ENCODE results near the gene HPS4. TPM values are rescaled to one million over a fixed set of nuclear protein-coding genes. Genes with fewer than 3 reads are reported as not detected.

HPS4 gene
- total RNA-seq, 2 experiments from 2014 or later = 32.0 to 35.3 TPM

GRCh38 chr22:26461188-26461810 is 22.3 kb downstream of the HPS4 start:
- ChIA-PET CTCF (interaction anchor here (0.6 to 2.1 kb wide), 8 partner anchors 10 to 145 kb away, joined by 3 to 8 read pairs (median 6); no protein-coding TSS in a partner anchor), POLR2A (no interaction called here)
- Mint-ChIP-seq H3K4me1 (no peaks in the 10 kb centered on the region), H3K9me3 (no peaks in the 10 kb centered on the region), H3K36me3 (ENCODE audit: low read depth) (peaks cover 22% of the 10 kb centered on the region), H3K27ac (no peak overlapping the region), H3K27me3 (no peaks in the 10 kb centered on the region), H3K4me3 (no peak overlapping the region)
- DNase-seq = peak; percentile 39

DNA sequence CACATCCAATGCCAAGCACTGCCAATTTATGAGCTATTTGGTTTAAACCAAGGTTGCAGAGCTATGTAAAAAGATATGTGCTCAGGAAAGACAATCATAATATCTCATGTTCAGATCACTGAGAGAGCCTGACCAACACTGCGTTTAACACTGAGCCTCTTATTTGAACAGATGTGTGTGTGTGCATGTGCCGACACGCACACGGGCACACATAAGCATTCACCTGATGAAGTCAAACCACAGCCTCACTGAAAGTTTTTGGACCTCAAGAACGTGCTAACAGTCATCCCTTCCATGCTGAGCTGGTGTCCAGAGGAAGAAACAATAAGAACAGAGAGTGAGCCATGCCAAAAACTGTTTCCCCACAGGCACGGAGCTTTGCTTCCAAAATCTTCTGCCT is 23.4 kb downstream of the HPS4 start:
- ChIA-PET CTCF (interaction anchor here (1.2 to 2.1 kb wide), 4 partner anchors 11 to 95 kb away, joined by 3 to 8 read pairs (median 5); no protein-coding TSS in a partner anchor), POLR2A (no interaction called here)
- H3K9me3 Mint-ChIP-seq = no peaks in the 10 kb centered on the region
- H3K27me3 Mint-ChIP-seq = no peaks in the 10 kb centered on the region
- H3K4me1 Mint-ChIP-seq = no peaks in the 10 kb centered on the region
- no peak for DNase-seq
- H3K4me3 Mint-ChIP-seq = no peak overlapping the region
- no peak overlapping the region for H3K27ac Mint-ChIP-seq
- H3K36me3 Mint-ChIP-seq (ENCODE audit: low read depth) = peaks cover 20% of the 10 kb centered on the region

- Mint-ChIP-seq H3K4me1 (no peaks in the 10 kb centered on the region), H3K27ac (no peak overlapping the region), H3K9me3 (no peaks in the 10 kb centered on the region), H3K27me3 (no peaks in the 10 kb centered on the region), H3K36me3 (ENCODE audit: low read depth) (peaks cover 13% of the 10 kb centered on the region), H3K4me3 (no peak overlapping the region)
- ChIA-PET CTCF (no interaction called here), POLR2A (no interaction called here)
- DNase-seq = no peak
Measured at GRCh38 chr22:26457661-26458272, 25.8 kb downstream of the HPS4 start.

DNA sequence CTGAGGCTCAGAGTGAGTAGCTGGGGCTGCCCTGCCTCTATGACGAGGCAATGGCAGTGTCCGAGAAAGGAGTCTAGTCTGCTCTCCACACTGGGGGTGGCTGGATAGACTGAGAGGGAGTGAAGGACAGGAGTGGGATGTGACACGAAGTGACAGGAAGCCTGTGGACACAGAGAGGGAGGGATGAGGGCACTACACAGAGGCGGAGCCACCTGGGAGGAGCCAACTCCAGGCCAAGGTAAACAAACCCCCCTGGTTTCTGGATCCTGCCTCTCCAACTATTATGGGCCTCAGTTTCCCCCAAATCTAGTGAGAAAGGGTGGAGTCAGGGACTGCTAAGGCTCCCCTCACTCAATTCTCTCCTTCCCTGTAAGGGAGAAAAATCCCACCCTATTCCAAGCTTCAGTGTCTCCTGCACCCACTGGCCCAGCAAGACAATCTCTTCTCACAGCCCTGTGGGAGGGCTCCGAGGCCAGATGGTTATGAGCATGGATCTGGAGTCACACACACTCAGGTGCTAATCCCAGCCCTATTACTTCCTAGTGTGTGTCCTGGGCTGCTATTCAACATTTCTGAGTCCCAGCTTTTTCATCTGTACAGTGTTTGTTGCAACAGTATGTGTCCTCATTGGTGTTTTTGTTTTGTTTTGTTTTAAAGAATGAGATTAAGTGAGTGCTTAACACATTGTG is 29.6 kb downstream of the HPS4 start:
- POLR2A ChIA-PET = no interaction called here
- CTCF ChIA-PET = no interaction called here
- Mint-ChIP-seq H3K27me3 (no peaks in the 10 kb centered on the region), H3K4me1 (no peaks in the 10 kb centered on the region), H3K36me3 (ENCODE audit: low read depth) (peaks cover 18% of the 10 kb centered on the region), H3K4me3 (no peak overlapping the region), H3K9me3 (no peaks in the 10 kb centered on the region), H3K27ac (no peak overlapping the region)
- no peak for DNase-seq

- Mint-ChIP-seq H3K4me1 (no peaks in the 10 kb centered on the region), H3K9me3 (no peaks in the 10 kb centered on the region), H3K36me3 (ENCODE audit: low read depth) (peaks cover 16% of the 10 kb centered on the region), H3K4me3 (no peak overlapping the region), H3K27me3 (no peaks in the 10 kb centered on the region), H3K27ac (no peak overlapping the region)
- ChIA-PET CTCF (interaction anchor here (1.0 kb wide), 1 partner anchor 9 kb away, joined by 4 read pairs; no protein-coding TSS in a partner anchor), POLR2A (no interaction called here)
- DNase-seq = no peak
Measured at GRCh38 chr22:26453216-26453615, 30.4 kb downstream of the HPS4 start.

GRCh38 chr22:26452236-26453016 is 31.2 kb downstream of the HPS4 start:
- H3K27ac Mint-ChIP-seq = no peak overlapping the region
- no peaks in the 10 kb centered on the region for H3K9me3 Mint-ChIP-seq
- DNase-seq = no peak
- ChIA-PET POLR2A (no interaction called here), CTCF (interaction anchor here (1.0 kb wide), 1 partner anchor 10 kb away, joined by 4 read pairs; no protein-coding TSS in a partner anchor)
- no peak overlapping the region for H3K4me3 Mint-ChIP-seq
- peaks cover 12% of the 10 kb centered on the region for H3K36me3 Mint-ChIP-seq (ENCODE audit: low read depth)
- H3K27me3 Mint-ChIP-seq = no peaks in the 10 kb centered on the region
- H3K4me1 Mint-ChIP-seq = no peaks in the 10 kb centered on the region

DNA sequence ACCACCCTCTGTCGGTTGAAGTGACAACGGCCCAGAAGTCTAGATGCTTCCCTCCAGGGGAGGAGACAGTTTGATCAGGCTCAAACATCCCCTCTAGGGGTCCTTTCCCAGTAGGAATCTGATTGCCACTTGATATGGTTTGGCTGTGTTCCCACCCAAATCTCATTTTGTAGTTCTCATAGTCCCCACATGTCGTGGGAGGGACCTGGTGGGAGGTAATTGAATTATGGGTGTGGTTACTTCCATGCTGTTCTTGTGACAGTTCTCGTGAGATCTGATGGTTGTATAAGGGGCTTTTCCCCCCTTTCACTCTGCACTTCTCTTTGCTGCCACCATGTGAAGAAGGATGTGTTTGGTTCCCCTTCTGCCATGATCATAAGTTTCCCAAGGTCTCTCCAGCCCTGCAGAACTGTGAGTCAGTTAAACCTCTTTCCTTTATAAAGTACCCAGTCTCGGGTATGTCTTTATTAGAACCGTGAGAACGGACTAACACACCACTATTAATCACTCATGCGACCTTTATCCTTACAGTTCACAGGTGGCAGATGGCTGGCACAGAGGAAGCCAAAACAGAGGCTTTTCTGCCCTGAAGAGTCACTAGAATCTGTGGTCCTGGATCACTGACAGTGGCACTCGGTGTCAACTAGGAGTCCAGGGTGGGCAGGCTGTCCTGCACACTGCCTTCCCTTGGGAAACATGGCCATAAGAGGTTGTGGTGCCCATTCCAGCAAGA is 33.0 kb downstream of the HPS4 start:
- no peak overlapping the region for H3K27ac Mint-ChIP-seq
- H3K4me3 Mint-ChIP-seq = no peak overlapping the region
- H3K27me3 Mint-ChIP-seq = no peaks in the 10 kb centered on the region
- POLR2A ChIA-PET = no interaction called here
- no peak for DNase-seq
- peaks cover 9% of the 10 kb centered on the region for H3K36me3 Mint-ChIP-seq (ENCODE audit: low read depth)
- no peaks in the 10 kb centered on the region for H3K4me1 Mint-ChIP-seq
- no peaks in the 10 kb centered on the region for H3K9me3 Mint-ChIP-seq
- CTCF ChIA-PET = no interaction called here

DNA sequence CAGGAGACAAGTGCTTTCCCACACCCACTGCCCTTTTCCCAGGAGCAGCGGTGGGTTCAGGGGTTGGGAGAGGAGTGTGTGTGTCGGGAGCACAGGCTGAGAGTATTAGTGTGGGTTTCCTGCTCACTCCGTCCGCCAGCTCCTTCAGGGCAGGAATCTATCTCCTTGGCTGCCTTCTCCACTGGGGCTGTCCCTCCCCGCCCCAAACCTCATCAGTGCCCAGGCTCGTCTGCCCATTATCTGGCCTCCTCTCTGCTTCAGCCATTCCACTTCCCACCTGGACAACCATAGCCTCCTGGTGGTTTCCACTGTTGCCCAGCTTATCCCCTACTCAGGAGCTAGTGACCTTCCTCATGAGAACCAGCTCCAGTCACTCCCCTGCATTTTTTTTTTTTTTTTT is 34.6 kb downstream of the HPS4 start:
- Mint-ChIP-seq H3K27me3 (no peaks in the 10 kb centered on the region), H3K27ac (no peak overlapping the region), H3K4me1 (no peaks in the 10 kb centered on the region), H3K4me3 (no peak overlapping the region), H3K36me3 (ENCODE audit: low read depth) (peaks cover 16% of the 10 kb centered on the region), H3K9me3 (no peaks in the 10 kb centered on the region)
- no peak for DNase-seq
- POLR2A ChIA-PET = interaction anchor here (1.3 kb wide), 1 partner anchor 18 kb away, joined by 6 read pairs; no protein-coding TSS in a partner anchor
- CTCF ChIA-PET = interaction anchor here (0.6 to 1.2 kb wide), 4 partner anchors 19 to 89 kb away, joined by 3 to 5 read pairs (median 4); partner anchors contain the start of gene ASPHD2

DNA sequence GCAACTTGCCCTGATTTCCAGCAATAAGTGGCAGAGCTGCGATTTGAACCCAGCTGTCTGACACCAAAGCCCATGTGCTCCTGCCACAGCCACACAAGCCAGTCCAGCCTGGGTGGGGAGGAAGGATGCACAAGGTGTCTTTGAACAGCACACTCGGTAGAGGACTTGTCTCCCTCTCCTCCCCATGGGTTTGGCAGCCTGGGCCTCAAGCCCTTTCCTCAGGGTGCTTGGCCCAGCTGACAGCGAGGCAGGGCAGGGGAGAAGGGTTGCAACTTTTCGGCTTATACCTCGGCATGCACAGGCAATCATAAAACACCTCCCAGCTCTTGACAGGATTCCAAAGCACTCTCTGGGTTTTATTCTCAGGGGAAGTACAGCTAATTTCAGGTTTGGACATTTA is 35.2 kb downstream of the HPS4 start:
- no peak overlapping the region for H3K4me3 Mint-ChIP-seq

GRCh38 chr22:26447584-26448329 is 35.8 kb downstream of the HPS4 start:
- CTCF ChIA-PET = interaction anchor here (1.2 kb wide), 1 partner anchor 18 kb away, joined by 4 read pairs; the partner anchor contains the start of gene ASPHD2
- no peak overlapping the region for H3K27ac Mint-ChIP-seq
- H3K9me3 Mint-ChIP-seq = no peaks in the 10 kb centered on the region
- no peaks in the 10 kb centered on the region for H3K27me3 Mint-ChIP-seq
- H3K36me3 Mint-ChIP-seq (ENCODE audit: low read depth) = peaks cover 17% of the 10 kb centered on the region
- H3K4me3 Mint-ChIP-seq = no peak overlapping the region
- POLR2A ChIA-PET = no interaction called here
- H3K4me1 Mint-ChIP-seq = no peaks in the 10 kb centered on the region
- no peak for DNase-seq

More for the DNA sequence above, 35.2 kb downstream of the HPS4 start:
- no peak for DNase-seq
- ChIA-PET POLR2A (no interaction called here), CTCF (interaction anchor here (1.0 to 1.2 kb wide), 2 partner anchors 19 to 90 kb away, joined by 3 to 4 read pairs; partner anchors contain the start of gene ASPHD2)
- Mint-ChIP-seq H3K4me1 (no peaks in the 10 kb centered on the region), H3K27me3 (no peaks in the 10 kb centered on the region), H3K9me3 (no peaks in the 10 kb centered on the region), H3K36me3 (ENCODE audit: low read depth) (peaks cover 16% of the 10 kb centered on the region), H3K27ac (no peak overlapping the region)

GRCh38 chr22:26446808-26447515 is 36.6 kb downstream of the HPS4 start:
- ChIA-PET POLR2A (no interaction called here), CTCF (interaction anchor here (0.8 kb wide), 1 partner anchor 37 kb away, joined by 3 read pairs; the partner anchor contains the start of gene SRRD)
- Mint-ChIP-seq H3K9me3 (no peaks in the 10 kb centered on the region), H3K36me3 (ENCODE audit: low read depth) (peaks cover 17% of the 10 kb centered on the region), H3K4me1 (no peaks in the 10 kb centered on the region), H3K4me3 (no peak overlapping the region), H3K27me3 (no peaks in the 10 kb centered on the region), H3K27ac (no peak overlapping the region)
- DNase-seq = no peak
